NCI-H1105 treated with DMSO at 0.1 percent for 48 hours (cell line): Measurements from ENCODE around the gene TREX2.

ENCODE experiments used
- DNase-seq: peaks from one replicate; lab custom pipeline; 2025; lab: John Stamatoyannopoulos, UW

TREX2 gene

DNA sequence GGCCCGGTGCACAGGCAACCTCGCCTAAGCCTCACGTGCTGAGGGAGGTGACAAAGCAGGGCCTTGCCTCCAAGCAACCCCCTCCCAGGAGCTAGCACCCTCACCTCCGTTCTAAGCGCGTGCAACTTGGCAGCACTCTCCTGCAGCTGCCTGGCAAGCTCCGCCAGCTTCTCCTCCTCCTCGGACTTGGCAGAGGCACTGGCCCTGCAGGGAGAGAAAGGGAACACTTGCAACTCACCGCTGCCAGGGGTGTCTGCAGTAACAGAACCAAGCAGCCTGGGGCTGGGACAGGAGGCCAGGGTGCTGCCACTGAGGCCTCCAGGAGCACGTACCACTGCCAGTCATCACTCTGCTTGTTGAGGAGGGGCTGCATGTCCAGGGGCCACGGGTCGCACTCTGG, 10.3 kb upstream of the TREX2 start:
- DNase-seq: no peak

DNA sequence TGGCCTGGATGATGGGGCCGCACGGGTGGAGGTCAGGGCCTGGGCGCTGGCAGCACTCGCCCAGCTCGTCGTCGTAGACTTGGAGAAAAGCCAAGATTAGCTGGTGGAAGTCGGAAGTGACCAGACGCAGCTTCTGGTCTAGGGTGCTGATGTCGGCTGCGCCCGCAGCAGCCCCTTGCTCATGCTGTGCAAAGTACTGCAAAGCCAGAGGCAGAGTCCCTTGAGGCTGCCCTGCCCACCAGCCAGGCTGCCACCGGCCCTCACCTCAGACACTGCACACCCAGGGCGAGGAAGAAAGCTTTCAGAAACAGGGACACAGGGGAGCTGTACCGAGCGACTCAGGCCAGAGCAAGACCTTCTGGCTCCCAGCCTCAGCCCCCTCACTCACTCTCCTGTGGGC, 9.7 kb upstream of the TREX2 start:
- no peak for DNase-seq

DNA sequence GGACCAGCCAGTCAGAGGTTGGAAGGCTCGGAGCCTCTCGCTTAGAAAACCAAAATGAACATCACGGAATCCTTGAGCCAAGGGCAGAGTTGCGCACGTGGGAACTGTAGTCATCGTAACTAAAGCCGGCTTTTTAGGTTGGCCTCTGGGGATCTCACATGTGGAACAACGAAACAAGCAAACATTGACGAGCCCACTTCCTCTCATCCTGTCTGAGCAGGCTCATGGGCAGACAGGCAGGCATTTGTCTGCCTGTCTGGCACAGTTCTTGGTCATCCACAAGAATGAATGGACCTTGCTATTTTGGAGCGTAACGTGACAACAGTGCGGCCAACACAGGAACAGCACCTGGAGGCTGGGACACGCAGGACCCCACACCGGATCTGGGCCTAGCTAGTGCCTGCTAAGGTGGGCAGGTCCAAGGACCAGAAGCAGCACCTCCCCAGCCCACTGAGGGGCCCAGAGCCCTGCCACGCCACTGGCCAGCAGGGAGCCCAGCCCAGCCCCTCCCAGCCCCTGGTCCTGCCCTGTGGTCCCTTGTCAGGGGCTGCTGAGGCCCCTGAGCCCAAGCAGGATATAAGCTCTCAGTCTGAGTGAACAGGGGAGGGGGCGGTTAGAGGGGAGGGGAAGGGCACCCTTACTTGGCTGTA, 9.2 kb upstream of the TREX2 start:
- no peak for DNase-seq

DNA sequence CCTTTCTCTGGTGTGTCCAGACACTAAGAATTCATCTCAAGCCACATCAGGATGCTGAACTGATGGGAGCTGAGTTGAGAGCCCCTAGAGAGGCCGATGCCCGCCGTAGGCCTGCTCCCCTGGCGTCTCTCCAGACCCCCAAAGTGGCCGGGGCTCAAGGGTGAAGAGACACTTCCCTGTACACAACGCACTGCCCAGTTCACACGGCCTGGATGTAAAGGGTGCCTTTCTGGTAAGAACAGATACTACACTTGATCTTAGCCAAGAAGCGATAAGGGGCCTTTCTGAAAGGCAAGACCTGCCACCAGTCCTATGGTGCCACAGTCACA, 5.1 kb upstream of the TREX2 start:
- DNase-seq: no peak

DNA sequence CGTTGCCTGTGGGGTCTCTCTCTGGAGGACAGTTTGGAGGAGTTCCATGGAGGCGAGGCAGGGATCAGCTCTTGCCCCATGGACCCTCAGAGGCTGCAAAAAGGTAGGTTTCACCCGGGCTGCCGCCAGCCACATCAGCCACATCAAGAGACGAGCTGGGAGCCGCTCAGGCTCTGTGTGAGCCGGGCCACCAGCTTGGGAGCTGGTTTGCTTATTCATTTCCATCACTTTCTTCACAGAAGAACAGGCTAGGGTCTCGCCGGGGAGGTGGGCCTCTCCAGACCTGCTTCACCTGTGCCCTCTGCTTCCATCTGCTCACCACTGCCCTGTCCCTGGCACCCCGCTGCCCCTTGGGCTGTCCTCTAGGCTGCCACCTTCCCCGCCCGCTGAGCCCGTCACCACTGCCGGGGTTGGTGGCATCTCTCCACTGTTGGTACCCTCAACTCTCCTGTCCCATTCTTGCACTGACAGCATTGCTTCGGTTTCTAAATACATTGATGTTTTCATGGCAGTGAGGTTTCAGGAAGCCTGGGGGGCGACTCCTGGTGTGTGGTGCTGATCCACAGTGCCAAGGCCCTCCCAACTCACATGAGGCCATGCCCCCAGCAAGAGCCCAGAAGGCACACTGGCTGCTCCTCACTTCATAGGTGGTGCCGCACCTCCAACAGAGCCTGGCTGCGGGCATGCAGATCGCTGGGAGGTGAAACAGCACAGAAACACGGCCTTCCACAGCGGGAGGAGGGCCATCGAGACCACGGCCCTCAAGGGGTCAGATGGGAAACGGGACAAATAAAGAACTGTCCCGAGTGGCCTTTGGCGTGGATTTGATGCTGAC, 4.5 kb upstream of the TREX2 start:
- no peak for DNase-seq

DNA sequence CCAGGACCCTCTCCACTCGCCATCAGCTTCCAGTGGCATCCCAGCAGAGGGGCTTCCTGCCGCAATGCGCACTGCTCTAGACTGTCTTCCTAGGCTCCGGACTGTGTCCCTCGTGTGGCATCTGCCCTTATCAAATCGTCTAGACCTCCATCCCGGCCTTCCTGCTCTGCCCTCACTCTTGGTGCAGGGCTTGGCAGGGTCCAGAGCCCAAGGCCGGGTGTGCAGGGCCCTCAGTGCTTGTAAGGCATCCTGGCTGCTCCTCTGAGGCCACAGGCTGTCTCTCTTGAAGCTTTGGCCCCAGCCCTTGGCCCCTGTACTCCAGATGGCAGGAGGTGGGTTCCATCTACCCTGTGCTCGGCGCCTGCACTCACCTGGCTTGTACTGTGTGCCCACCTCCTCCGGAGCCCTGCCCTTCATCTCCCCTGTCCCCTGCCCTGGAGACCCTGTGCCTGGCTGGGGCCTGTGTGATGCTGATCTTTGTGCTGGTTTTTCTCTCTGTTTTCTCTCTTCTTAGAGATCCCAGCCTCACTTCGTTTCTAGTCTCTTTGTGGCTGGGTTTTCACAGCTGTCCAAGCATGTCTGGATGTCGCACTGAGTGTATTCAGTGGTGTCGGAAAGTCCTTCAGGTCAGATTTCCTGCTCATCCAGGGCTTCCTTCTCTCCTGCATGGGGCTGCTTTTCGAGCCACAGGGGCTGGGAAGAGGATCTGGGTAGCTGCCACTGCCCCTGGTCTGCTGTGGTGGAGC, 3.7 kb upstream of the TREX2 start:
- DNase-seq: no peak

DNA sequence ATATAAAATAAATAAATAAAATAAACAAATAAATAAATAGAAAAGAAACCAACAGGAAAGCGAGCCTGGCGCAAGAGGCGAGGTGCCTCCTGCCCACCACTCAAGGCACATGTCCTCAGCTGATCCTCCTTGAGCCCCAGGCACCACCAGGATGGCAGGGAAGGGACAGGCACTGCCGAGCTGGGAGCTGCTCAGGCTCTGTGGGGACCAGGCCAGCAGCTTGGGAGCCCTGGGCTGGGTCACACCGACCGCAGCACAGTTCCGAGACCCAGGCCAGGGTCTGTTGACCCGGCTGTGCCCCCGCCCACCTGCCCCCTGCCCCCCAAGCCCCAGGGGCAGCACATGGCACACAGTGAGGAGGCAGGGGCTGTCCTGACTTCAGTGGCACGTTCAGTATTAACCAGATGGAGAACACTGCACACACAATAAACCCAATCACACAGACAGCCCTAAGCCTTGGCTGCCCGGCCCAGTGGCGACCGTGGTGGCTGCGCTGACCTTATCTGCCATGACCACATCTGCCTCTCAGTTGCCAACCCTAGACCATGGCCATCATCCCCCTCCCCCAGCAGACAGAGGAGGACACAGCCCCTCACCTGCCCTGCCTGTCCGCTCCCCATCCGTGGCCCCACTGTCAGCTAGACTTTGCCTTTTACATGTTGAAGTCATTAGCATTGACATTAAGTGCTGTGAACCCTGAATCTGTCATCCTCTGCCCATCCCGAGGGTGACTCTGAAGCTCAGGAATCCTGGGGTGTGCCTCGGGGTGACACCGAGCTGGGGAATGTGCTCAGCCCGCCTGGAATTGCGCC, 2.9 kb upstream of the TREX2 start:
- no peak for DNase-seq

DNA sequence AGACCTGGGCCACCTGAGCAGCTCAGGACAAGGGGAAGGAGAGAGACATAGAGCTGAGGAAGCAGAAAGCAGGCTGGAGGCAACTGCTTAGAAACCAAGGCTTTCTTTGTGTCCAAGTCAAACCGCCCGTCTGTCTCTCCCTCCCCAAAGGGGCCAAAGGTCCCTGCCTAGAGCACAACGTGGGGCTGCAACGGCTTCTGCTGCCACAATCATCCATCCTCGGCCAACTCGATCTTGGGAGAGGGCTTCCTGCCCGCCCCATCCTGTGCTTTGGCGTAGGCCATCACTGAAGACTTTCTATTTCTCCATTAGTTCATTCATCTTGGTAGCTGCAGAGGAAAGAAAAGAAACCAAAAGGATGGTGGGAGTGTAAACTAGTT, 1.7 kb upstream of the TREX2 start:
- DNase-seq: no peak

DNA sequence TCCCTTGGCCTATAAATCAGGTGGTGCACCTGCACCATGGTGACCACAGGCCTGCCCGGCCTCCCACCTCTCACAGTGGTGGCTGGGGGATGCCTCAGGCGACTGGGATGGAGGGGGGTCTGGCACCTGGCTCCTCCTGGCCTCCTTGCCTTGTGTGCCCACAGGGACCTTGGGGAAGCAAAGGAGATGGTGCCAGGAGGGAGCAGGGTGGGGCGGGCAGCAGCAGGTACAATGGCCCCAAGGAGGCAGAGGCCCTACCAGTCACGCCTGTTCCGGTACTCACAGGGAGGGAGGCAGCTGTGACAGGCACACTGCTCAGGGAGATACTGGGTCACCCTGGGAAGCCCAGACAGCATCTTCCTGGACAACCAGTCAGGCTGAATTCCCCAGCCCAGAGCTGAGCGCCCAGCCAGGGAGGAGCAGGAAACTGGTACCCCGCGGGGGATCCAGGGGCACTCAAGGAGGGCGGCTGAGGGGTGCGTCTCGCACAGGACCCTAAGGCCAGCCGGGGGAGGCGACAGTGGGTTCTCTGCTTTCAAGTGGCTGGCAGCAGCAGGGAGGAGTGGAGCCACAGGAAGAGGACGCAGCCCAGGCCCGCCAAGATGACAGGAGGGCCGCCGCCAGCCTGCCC, 1.2 kb upstream of the TREX2 start:
- no peak for DNase-seq

DNA sequence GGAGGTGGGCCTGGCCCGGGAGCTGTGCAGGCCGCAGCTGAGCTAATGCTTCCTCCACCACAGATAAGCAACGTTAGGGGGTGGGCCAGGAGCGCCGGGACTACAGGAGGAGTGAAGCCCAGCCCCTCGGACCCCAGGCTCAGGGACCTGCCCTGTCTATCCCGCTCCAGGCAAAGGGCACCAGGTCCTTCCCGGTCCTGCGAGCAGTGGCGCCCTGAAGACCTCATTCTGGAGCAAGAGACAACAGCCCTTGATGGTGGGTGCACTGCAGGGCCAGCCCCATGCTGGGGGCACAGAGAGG, 730 bp upstream of the TREX2 start:
- no peak for DNase-seq

DNA sequence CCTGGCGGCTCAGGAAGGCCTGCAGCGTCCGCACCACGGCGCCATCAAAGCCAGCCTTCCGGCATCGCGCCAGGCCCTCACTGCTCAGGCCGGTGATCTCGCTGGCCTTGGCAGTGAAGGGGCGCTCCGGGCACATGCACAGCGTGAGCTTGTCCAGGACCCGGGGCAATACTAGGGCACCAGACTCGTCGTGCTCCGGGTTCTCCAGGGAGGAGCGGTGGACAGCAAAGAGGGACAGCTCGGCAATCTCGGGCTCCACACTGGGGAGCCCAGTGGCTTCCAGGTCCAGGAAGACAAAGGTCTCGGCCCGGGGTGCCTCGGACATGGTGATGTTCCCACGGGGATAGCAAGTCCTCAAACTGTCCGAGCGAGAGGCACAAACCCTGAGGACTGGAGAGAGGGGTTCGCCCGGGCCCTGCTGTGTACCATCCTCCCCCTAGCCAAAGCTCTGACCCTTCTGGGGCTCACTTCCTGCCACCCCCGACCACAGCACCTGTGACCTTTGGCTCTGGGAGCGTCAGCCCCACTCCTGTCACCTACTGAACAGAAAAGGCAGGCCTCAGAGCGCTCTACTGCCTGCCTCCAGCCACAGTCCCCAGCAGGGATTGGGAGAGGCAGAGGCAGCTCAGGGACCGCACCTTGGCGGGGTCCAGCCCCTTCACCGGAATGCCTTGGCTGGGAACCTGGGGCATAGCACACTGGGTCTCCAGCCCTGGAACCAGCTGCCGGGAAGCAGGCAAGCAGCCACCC, 575 bp downstream of the TREX2 start:
- DNase-seq: no peak

DNA sequence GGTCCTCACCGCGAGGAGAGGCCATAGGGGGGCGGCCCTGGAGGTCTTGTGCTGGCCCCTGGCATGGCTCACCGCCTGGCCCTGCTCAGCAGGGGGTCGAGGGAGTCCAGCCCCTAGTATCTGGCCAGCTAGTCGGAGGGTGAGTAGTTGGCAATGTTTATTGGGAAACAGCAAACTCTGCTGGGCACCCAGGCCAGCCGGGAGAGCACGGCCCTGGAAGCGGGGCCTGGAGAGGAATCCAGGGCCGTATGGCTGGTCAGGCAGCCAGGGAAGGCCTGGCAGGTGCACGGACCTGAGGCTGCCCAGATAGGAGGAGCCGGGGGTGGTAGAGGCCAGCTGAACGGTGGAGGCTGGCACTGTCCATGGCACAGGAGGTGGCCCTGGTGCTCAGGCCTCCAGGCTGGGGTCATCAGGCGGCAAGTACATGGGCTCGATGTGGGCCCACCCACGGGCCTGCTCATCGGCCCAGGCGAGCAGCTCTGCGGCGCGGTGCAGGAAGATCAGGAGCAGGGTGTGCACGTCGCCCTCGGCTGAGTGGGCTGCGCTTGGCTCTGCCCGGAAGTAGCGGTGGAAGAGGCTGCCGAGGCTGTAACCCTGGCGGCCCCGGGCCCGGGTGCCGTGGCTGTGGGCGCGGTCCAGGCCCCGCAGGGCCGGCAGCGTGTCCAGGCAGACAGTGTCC, 1.4 kb downstream of the TREX2 start:
- DNase-seq: no peak

DNA sequence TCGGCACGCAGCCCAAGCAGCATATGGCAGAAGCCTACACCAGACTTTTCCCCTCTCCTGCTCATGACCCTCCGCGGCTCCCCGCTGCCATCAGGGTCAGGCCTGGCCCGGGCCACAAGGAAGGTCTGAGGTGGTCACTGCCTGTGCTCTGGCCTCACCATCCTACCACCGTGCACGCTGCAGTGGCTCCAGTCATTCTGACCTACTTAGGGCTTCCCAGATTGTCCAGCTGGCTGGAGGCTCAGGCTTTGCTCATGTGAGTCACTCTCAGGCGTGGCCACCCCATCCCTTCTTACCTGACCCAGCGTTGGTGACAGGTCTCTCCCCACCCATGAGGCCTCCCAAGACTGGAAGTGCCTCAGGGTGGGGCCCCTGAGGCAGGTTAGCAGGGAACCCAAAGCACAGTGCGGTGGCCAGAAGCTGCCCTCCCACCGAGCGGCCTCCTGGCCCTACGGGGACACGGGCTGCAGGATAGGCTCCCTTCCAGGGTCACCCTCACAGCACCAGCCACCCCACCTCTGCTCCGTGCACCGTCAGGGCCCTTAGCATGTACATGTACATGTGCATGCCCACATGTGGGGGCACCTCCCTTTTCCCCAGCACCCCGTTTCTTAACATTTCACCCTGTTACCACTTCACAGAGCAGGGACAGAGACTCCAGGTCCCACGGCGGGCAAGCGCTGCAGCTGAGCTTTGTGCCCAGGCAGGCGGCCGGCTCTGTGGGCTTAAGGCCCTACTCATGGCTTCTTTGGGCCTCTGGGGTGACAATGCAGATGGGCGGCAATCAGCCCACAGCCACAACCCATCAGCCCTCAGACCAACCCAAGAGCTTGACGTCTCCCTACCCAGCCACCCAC, 2.2 kb downstream of the TREX2 start:
- DNase-seq: no peak

DNA sequence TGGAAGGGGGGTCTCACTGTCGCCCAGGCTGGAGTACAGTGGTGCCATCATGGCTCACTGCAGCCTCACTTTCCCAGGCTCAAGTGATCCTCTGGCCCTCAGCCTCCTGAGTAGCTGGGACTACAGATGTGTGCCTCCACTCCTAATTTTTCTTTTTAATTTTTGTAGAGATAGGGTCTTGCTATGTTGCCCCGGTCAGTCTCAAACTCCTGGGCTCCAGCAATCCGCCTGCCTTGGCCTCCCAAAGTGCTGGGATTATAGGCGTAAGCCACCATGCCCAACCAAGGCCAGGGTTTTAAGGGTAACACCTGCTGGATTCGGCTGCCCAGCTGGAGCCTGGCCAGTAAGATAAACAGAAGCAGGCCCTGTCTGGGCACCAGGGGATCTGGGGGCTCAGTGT, 3.4 kb downstream of the TREX2 start:
- no peak for DNase-seq

DNA sequence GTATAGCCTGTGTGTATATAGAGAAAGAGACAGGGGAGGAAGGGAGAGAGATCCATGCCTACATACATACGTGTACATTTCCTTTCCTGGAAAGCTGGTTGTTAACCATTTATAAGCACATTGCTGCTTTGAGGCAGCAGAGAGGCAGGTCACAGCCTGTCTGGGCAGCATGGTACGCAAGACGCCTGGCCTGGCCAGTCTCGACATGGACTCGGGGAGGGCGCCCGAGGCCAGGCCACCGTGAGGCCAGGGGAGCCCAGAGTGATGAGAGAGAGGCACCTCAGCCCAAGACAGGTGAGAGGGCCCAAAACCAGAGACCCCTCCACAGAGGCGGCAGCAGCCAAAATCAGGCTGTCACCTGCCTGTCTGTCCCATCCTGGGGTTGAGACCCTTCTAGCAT, 3.9 kb downstream of the TREX2 start:
- DNase-seq: no peak

DNA sequence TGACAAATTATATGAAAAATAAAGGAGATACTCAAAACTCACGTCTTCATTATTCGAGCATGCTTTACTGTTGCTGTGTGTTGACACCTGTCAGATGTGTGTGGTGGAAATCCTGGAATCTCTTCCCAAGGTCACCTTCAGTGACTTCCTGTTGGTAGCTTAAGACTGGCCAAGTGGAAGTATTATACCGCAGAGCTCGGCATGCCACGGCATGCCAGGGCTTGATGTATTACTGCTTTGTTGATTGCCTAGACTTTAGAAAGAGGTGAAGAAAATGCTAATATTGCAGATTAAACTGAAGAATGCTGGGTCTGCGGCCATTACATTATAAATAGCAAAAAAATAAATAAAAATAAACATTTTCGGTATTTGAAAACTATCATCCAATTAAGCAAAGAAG, 4.6 kb downstream of the TREX2 start:
- DNase-seq: peak; percentile 20

DNA sequence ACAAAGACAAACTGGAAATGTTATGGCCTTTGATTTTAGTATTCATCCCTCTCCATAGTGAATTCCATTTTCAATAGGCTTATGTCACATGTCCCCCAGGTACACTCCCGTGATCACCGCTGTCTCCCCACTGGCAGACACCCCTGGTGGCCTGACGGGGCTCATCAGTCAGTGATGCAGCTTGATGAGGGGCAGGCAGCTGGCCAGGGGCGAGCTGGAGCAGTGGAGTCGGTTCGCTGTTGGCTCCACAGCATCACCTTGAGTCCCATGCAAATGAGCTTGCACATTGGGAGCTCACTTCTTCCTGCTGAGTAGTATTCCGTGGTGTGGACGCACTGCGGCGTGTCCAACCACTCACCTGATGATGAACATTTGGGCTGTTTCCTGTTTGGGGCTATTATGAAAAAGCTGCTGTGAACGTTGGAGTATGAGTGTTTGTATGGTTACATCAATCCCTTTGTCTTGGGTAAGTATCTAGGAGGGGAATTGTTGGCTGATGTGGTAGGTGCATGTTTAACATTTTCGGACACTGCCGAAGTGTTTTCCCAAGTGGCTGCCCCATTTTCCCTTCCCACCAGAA, 5.2 kb downstream of the TREX2 start:
- no peak for DNase-seq

DNA sequence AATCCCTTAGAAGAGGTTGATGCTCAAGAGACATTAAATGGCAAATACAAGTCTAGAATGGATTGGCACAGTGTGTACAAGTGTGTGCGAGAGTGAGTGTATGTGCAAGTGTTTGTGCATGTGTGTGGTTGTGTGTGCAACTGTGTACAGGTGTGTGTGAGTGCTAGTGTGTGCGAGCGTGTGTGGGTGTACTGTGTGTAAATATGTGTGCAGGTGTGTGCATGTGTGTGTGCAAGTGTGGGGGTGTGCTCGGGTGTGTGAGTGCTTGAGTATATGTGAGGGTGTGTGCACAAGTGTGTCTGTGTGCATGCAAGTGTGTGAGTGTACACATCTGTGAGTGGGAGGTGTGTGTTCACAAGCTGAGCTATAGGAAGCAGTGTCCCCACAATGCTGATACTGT, 5.9 kb downstream of the TREX2 start:
- DNase-seq: no peak

DNA sequence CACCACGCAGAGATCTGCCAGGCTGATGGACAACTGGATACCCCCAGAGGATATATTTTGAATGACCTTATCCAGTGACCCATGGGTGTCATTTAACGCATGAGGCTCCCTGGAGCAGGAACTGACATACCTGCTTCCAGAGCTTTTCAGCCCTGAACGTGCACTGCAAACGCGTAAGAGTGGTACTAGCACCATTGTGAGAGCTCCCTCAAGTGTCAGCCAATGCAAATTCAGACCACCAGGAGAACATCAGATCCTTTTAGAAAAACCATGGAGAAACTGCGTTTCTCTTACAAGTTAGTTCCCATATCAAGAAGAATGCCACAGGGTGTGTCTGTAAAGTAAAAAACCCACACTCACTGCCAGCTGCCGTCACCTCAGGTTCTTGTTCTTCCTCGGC, 7.3 kb downstream of the TREX2 start:
- peak; percentile 1 for DNase-seq

DNA sequence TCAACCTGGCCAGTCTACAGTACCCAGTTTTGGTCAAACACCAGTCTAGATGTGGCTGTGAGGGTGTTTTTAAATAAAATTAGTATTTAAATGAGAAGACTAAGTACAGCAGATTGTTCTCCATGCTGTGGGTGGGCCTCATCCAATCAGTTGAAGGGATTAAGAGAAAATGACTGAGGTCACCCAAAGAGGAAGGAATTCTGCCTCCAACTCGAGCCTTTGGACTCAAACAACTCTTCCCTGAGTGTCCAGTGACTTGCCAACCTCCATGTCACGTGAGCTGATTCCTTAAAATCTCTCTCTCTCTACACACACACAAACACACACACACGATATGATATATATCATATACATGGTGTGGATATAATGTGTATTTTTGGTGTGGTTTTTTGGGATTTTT, 10.0 kb downstream of the TREX2 start:
- DNase-seq: no peak
